HG03064 (cell line): ENCODE measurements around the gene PLAAT1.
A peak's percentile ranks its signal among the peaks of the same experiment; 100 is the strongest.

Experiments
- ATAC-seq: cut with Tn5 transposase; IDR thresholded peaks from one replicate; pipeline ENCODE4 v1.9.1; 2021; ENCODE audit warnings: low read depth; ENCODE audit not compliant: unreplicated experiment

The PLAAT1 gene

GRCh38 chr3:193240850-193241706 is at the start of gene PLAAT1:
Gene PLAAT1 (plus strand): TSS chr3:193241222. CDS start chr3:193255651, 14,429 bp downstream.
- peak; percentile 67 for ATAC-seq

- ATAC-seq, result no peak
These were observed 46.7 kb upstream of the PLAAT1 start for GRCh38 chr3:193194371-193194770.

GRCh38 chr3:193196746-193197145 is 44.3 kb upstream of the PLAAT1 start:
- ATAC-seq, result no peak

- no peak for ATAC-seq
These were observed 33.4 kb upstream of the PLAAT1 start for GRCh38 chr3:193207290-193208273.

DNA sequence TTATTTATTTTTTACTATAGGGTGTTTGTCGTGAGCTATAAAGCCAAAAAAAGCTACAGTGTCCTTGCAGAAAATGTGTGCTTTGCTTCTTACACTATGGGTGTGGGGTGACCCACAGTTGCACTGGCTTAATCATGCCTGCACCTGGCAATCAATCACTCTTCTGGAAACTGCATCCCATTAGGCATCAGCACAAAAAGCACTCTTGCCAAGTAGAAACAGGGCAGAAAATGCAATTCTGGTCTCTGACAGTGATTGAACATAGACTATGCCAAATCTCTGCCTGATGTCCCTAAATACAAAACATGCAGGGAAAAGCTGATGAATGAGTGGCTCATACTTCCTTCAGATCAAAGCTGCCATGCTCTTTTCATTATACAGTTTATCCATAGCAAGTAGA is 30.4 kb upstream of the PLAAT1 start:
- ATAC-seq, result no peak

GRCh38 chr3:193211173-193211572 is 29.8 kb upstream of the PLAAT1 start:
- no peak for ATAC-seq

GRCh38 chr3:193211984-193212383 is 29.0 kb upstream of the PLAAT1 start:
- no peak for ATAC-seq

GRCh38 chr3:193212844-193213243 is 28.2 kb upstream of the PLAAT1 start:
- no peak for ATAC-seq

- ATAC-seq, result no peak
These were observed 26.6 kb upstream of the PLAAT1 start for GRCh38 chr3:193214445-193214844.

- ATAC-seq, result no peak
These were observed 15.5 kb upstream of the PLAAT1 start for GRCh38 chr3:193225302-193226125.

- no peak for ATAC-seq
These were observed 12.8 kb upstream of the PLAAT1 start for GRCh38 chr3:193228206-193228605.

DNA sequence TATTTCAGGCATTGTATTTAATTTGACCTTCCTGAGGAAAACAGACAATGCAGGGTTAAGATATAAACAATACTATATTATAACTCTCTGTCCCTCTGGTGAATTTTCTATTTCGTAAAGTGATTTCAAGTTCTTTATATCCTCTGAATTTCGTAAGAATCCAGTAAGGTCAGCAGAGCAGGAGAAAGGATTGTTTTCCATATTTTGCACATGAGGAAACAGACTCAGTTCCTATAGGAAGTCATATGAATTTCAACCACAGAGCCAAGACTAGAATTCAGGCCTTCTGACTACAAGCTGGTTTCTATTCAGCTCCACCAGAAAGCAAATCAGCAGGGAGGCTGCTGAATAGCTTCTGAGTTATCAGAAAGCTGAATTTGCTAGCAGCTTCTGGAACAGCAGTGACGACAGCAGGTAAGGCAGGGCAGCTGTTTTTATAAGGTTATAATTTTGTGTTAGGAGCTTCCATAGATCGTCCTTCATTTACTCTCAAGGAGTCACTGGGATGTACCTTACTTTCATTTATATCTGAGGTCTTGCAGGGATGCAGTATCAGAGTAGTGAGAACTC is 11.1 kb upstream of the PLAAT1 start:
- ATAC-seq, result no peak

GRCh38 chr3:193230610-193231009 is 10.4 kb upstream of the PLAAT1 start:
- no peak for ATAC-seq

- ATAC-seq, result no peak
These were observed 9.8 kb upstream of the PLAAT1 start for GRCh38 chr3:193231201-193231600.

- no peak for ATAC-seq
These were observed 4.4 kb upstream of the PLAAT1 start for GRCh38 chr3:193236599-193236998.

DNA sequence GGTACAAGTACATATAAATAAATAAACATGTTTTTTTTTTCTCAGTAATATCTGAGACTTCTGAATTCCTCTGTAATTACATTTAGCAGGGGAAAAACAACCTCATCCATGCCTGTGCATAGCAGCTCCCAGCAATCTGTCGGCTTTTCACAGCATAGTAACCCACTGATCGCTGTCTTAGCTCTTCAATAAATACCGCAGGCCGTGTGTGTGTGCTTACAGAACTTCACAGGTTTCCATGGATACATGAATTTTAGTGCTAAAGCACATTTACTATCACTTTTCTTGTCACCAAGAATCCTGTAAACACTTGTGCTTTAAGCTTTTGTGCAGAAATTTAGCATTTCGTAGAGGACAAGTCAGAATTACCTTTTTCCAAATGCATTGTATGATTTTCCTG is 4.0 kb upstream of the PLAAT1 start:
- no peak for ATAC-seq

DNA sequence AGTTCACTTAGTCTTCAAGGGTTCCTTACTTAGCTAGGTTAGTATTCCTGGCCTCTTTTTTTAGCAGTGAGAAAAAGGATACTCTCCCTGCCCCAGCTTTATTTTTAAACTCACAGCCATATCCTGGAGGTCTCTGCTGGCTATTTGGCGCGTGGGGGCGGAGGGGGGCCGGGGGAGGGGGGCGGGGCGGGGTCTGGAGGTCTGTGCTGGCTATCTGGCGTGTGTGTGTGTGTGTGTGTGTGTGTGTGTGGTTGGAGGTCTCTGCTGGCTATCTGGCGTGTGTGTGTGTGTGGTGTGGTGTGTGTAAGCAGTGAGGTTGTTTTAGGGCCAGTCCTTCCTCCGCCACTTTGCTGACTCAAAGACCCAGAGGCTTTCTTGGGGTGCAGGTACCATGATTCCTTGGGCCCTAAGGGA is 579 bp upstream of the PLAAT1 start:
- no peak for ATAC-seq

DNA sequence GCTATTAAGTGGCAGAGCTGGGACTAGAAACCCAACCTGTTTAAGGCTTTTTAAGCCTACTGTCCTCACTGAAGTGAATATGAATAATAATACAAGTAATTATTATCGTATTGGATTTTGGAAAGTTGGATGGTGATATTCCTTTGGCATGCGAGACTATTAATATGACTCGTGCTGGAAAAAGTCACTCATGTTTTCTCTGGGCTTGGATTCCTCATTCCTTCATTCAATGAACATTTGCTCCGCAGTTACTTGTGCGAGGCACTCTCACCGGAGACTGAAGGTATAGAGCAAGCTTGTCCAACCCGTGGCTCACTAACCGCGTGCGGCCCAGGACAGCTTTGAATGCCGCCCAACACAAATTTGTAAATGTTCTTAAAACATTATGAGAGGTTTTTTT is 694 bp downstream of the PLAAT1 start:
- ATAC-seq, result no peak

DNA sequence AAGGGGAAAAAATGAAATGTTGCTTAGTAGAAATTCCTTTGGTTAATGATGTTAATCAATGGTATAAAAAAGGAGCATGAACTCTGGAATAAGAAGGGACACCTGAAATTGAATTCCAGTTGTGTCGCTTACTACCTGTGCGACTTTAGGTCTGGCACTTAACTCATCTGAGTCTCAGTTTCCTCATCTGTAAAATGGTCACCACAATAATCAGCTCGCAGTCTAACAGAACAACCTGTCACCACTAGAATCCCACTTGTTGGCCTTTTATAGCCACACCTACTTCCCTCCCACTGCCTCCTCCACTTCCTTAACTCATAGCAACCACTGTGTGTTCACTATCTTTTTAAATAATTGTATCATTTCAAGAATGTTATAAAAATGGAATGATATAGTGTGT is 2.5 kb downstream of the PLAAT1 start:
- no peak for ATAC-seq

DNA sequence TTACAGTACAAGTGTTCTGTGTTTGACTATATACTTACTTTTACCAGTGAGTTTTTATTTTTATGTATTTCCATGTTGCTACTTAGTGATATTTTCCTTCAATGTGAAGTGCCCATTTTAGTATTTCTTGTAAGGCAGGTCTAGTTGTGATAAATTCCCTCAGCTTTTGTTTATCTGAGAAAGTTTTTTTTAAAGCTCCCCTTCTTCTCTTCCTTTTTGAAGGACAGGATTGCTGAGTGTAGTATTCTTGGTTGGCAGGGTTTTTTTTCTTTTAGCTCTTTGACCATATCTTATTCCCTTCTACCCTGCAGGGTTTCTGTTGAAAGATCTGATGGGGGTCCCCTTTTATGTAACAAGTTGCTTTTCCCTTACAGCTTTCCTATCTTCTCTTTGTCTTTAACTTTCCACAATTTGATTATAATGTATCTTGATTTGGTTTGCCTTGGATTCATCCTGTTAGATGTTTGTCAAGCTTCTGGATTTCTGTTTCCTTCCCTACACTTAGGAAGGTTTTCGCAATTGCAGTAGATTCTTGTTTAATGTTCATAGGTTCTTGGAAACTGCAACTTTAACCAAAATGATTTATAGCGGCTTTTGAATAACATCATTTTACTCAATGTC is 7.9 kb downstream of the PLAAT1 start:
- ATAC-seq, result no peak
